Endothelial cell of umbilical vein (primary cell): ENCODE data around the gene ADSS1. TPM values are rescaled to one million over a fixed set of nuclear protein-coding genes. Genes with fewer than 3 reads are reported as not detected.
A peak's percentile ranks its signal among the peaks of the same experiment; 100 is the strongest.

Experiments
- BruUV-seq: library from RNA; stranded (reverse); fragments of 400-500 nt; replicated peaks from 2 replicates; lab custom pipeline; 2021; lab: Mats Ljungman, UMichigan
- CTCF ChIA-PET: fragments of 300-600, 350-600 bp; sonication (Branson Sonifier 250); formaldehyde crosslinking; loops from one replicate; lab custom pipeline; 2021; ENCODE audit warnings: antibody characterized with exemption, inconsistent platforms; lab: Charles Lee
- POLR2A ChIA-PET: fragments of 300-600, 350-600 bp; sonication (Branson Sonifier 250); formaldehyde crosslinking; loops from one replicate; lab custom pipeline; 2021; ENCODE audit warnings: antibody characterized with exemption, inconsistent platforms; lab: Charles Lee
- DNase-seq: peaks from one replicate; pipeline ENCODE4 v3.0.0-alpha.2; 2011; ENCODE audit warnings: low read depth, low spot score
- FAIRE-seq: peaks from 2 replicates; lab custom pipeline; 2011; peaks lifted over from hg19 to GRCh38; lab: Jason Lieb, UNC
- H2AFZ ChIP-seq: 2 replicates; pipeline ENCODE4 v1.6.0; 2012; ENCODE audit warnings: low read depth, low read length, control low read depth, inconsistent platforms
- H3K27ac ChIP-seq: 2 replicates; pipeline ENCODE4 v1.5.1; 2011; ENCODE audit warnings: low read depth, mild to moderate bottlenecking, control low read depth, low read length, moderate library complexity; ENCODE audit not compliant: insufficient read depth
- H3K27me3 ChIP-seq, 2 experiments: 2 replicates each; pipeline versions ENCODE4 v1.6.0 to v1.6.1; 2011; ENCODE audit warnings: low read length in 2 of 2, mixed read lengths in 1 of 2; ENCODE audit not compliant: control insufficient read depth in 2 of 2, insufficient read depth in 2 of 2
- H3K36me3 ChIP-seq, 2 experiments: 2 replicates in 1 of 2; 3 replicates in 1 of 2; pipeline ENCODE4 v1.5.1; 2011; ENCODE audit warnings: low read length in 2 of 2, mild to moderate bottlenecking in 1 of 2, moderate library complexity in 1 of 2; ENCODE audit not compliant: control insufficient read depth in 2 of 2, insufficient read depth in 2 of 2; ENCODE audit errors: extremely low read depth in 1 of 2
- H3K4me1 ChIP-seq: 3 replicates; pipeline ENCODE4 v1.5.1; 2011; ENCODE audit warnings: mild to moderate bottlenecking, low read length; ENCODE audit not compliant: control insufficient read depth, insufficient read depth; ENCODE audit errors: extremely low read depth
- H3K4me2 ChIP-seq: 2 replicates; pipeline ENCODE4 v1.6.1; 2011; ENCODE audit warnings: low read length, control low read depth, mixed read lengths; ENCODE audit not compliant: insufficient read depth
- H3K4me3 ChIP-seq, 3 experiments: fragments of 200-600 bp in 1 of 3; sonication (generic), shearing (Covaris generic) in 1 of 3; replicated peaks in 1 of 3; 2 replicates each; pipeline ENCODE4 v1.5.1; 2011 to 2016; ENCODE audit warnings: control low read depth in 3 of 3, low read length in 3 of 3, mild to moderate bottlenecking in 2 of 3, inconsistent platforms in 1 of 3, low read depth in 1 of 3, moderate library complexity in 1 of 3; ENCODE audit not compliant: insufficient read depth in 1 of 3
- H3K79me2 ChIP-seq: 2 replicates; pipeline ENCODE4 v1.6.0; 2012; ENCODE audit warnings: low read length, inconsistent platforms; ENCODE audit not compliant: control insufficient read depth, insufficient read depth
- H3K9ac ChIP-seq: replicated peaks from 2 replicates; pipeline ENCODE3; 2011; ENCODE audit warnings: low read length, control low read depth; ENCODE audit not compliant: insufficient read depth; ENCODE audit errors: extremely low read depth
- H3K9me1 ChIP-seq: replicated peaks from 3 replicates; pipeline ENCODE4 v1.6.0; 2011; ENCODE audit warnings: mild to moderate bottlenecking, low read length; ENCODE audit not compliant: control insufficient read depth, insufficient read depth; ENCODE audit errors: extremely low read depth
- H3K9me3 ChIP-seq: replicated peaks from 2 replicates; pipeline ENCODE4 v1.5.1; 2012; ENCODE audit warnings: low read length, inconsistent platforms; ENCODE audit not compliant: control insufficient read depth, insufficient read depth
- H4K20me1 ChIP-seq: replicated peaks from 2 replicates; pipeline ENCODE3; 2011; ENCODE audit warnings: mild to moderate bottlenecking, low read length; ENCODE audit not compliant: control insufficient read depth, insufficient read depth; ENCODE audit errors: extremely low read depth
- EZH2 ChIP-seq: IDR thresholded peaks from 2 replicates; pipeline ENCODE4 v1.6.1; 2012; ENCODE audit warnings: borderline replicate concordance, low read depth, mild to moderate bottlenecking, moderate library complexity, low read length, inconsistent platforms; ENCODE audit not compliant: severe bottlenecking
- FOS ChIP-seq: IDR thresholded peaks from 2 replicates; pipeline ENCODE4 v1.6.1; 2011; ENCODE audit warnings: mild to moderate bottlenecking, low read length, moderate library complexity, borderline replicate concordance; ENCODE audit not compliant: insufficient read depth
- GATA2 ChIP-seq: IDR thresholded peaks from 2 replicates; pipeline ENCODE4 v1.7.0; 2011; ENCODE audit warnings: low read depth, mild to moderate bottlenecking, moderate library complexity, mixed read lengths, low read length; ENCODE audit not compliant: insufficient read length, insufficient read depth
- JUN ChIP-seq: IDR thresholded peaks from 2 replicates; pipeline ENCODE4 v1.6.1; 2011; ENCODE audit warnings: borderline replicate concordance, low read depth; ENCODE audit not compliant: insufficient read length, insufficient read depth
- POLR2A ChIP-seq: IDR thresholded peaks from 2 replicates; pipeline ENCODE4 v1.6.1; 2012; ENCODE audit warnings: low read depth, mild to moderate bottlenecking, control low read depth, low read length
- POLR2AphosphoS5 ChIP-seq: IDR thresholded peaks from 2 replicates; pipeline ENCODE4 v1.6.1; 2012; ENCODE audit warnings: low read depth, mild to moderate bottlenecking, control low read depth, low read length, moderate library complexity; ENCODE audit not compliant: insufficient read depth
- dilution Hi-C: fragments of 300-500 bp; cut with MboI; formaldehyde crosslinking; loops from one replicate; pipeline ENCODE4 v1.15.0; 2019; ENCODE audit warnings: low sequenced_read_pairs; ENCODE audit not compliant: extremely low pct_ligation_motif_present
- intact Hi-C: fragments of 100-400 bp; cut with micrococcal nuclease; formaldehyde crosslinking; loops from one replicate; pipeline ENCODE4 v1.10.0; 2022
- polyA plus RNA-seq, 4 experiments: library from polyadenylated mRNA; depleted of rRNA in 3 of 4; stranded (reverse) in 3 of 4; unstranded in 1 of 4; fragments of >200 nt; gene quantifications; 2 replicates each; pipeline versions ENCODE4 v1.2.1 to v1.2.3, GENCODE V29; 2011 to 2012; ENCODE audit warnings: missing spikeins in 1 of 4
- total RNA-seq: library from RNA; stranded (reverse); gene quantifications from 2 replicates; pipeline ENCODE4 v1.2.3, GENCODE V29; 2021
- TF ChIP-seq, protein P1 (sequence below), 2 donors: IDR thresholded peaks; 1 replicate in 1 of 2; 2 replicates in 1 of 2; pipeline ENCODE4 v1.5.1; 2011; ENCODE audit warnings: low read length in 2 of 2, mild to moderate bottlenecking in 2 of 2, moderate library complexity in 2 of 2, control low read depth in 1 of 2, inconsistent platforms in 1 of 2, low read depth in 1 of 2; ENCODE audit not compliant: insufficient read depth in 1 of 2; ENCODE audit errors: extremely low read depth in 1 of 2

ADSS1 gene
- total and polyA plus RNA-seq, 2 donors (not counting 3 experiments of a cell fraction or from before 2014, with no cell fraction given): 1.9 TPM

GRCh38 chr14:104732931-104733681 lies 9.1 kb downstream of the ADSS1 start:
- no peaks in the 10 kb centered on the region for H3K36me3 ChIP-seq
- H3K9me1 ChIP-seq: no peaks in the 10 kb centered on the region
- dilution Hi-C loops: no loop called here
- H3K27ac ChIP-seq: no peak overlapping the region
- H4K20me1 ChIP-seq: no peaks in the 10 kb centered on the region
- BruUV-seq: no TSS peak
- H3K9me3 ChIP-seq: no peaks in the 10 kb centered on the region
- intact Hi-C loops: no loop called here
- no peak overlapping the region for H3K4me3 ChIP-seq
- no peak overlapping the region for H3K9ac ChIP-seq
- H3K79me2 ChIP-seq: no peaks in the 10 kb centered on the region
- ChIA-PET CTCF (interaction anchor here (0.5 kb wide), 1 partner anchor 10 kb away, joined by 3 read pairs; no protein-coding TSS in a partner anchor), POLR2A (no interaction called here)
- H2AFZ ChIP-seq: peak overlapping the region; percentile 28
- DNase-seq (no peak), FAIRE-seq (no peak)
- no peaks in the 10 kb centered on the region for H3K27me3 ChIP-seq
- peaks cover 19% of the 10 kb centered on the region for H3K4me1 ChIP-seq
- H3K4me2 ChIP-seq: no peak overlapping the region
- TF ChIP-seq POLR2A (no peak), POLR2AphosphoS5 (no peak)
- TF ChIP-seq, protein P1, sequence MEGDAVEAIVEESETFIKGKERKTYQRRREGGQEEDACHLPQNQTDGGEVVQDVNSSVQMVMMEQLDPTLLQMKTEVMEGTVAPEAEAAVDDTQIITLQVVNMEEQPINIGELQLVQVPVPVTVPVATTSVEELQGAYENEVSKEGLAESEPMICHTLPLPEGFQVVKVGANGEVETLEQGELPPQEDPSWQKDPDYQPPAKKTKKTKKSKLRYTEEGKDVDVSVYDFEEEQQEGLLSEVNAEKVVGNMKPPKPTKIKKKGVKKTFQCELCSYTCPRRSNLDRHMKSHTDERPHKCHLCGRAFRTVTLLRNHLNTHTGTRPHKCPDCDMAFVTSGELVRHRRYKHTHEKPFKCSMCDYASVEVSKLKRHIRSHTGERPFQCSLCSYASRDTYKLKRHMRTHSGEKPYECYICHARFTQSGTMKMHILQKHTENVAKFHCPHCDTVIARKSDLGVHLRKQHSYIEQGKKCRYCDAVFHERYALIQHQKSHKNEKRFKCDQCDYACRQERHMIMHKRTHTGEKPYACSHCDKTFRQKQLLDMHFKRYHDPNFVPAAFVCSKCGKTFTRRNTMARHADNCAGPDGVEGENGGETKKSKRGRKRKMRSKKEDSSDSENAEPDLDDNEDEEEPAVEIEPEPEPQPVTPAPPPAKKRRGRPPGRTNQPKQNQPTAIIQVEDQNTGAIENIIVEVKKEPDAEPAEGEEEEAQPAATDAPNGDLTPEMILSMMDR (IDR thresholded peaks at IDR 0.05; ENCODE audit: extremely low read depth in 1 of 2, insufficient read depth in 1 of 2, low read depth in 1 of 2, low read length in 2 of 2): no peak

DNA sequence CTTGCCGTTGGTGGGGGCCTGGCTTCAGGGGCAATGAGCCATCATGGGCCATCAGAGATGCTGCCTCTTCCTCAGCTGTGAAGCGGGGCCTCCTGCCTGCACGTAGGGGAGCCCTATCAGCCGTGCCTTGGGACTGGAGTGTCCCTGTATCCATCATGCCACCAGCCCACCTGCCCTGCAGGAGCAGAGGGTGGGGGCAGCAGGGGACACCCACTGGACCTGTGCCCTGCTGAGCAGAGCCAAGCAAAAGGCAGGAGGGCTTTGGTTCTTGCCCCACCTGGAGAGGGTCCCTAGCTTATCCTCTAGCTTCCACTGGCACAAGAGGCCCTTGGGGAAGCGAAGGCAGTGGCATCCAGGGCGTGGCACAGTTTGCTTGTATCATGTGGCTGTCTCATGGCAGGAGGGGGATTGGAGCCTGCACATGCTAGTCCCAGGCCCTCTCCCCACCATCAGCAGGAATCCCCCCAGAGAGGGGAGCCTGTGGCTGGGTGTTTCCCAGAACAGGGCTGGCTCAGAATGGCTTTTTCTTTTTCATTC lies 10.1 kb downstream of the ADSS1 start:
- TF ChIP-seq FOS (no peak), GATA2 (no peak), POLR2A (no peak), JUN (no peak), EZH2 (no peak)
- TF ChIP-seq, protein P1 (IDR thresholded peaks at IDR 0.05; ENCODE audit: extremely low read depth in 1 of 2, insufficient read depth in 1 of 2, low read depth in 1 of 2, low read length in 2 of 2): no peak
- no TSS peak for BruUV-seq
- Histone ChIP-seq H3K4me1 (peaks cover 19% of the 10 kb centered on the region), H2AFZ (no peak overlapping the region), H3K9me3 (no peaks in the 10 kb centered on the region), H3K4me2 (no peak overlapping the region), H3K27ac (no peak overlapping the region), H4K20me1 (no peaks in the 10 kb centered on the region), H3K9ac (no peak overlapping the region), H3K27me3 (no peaks in the 10 kb centered on the region), H3K36me3 (no peaks in the 10 kb centered on the region), H3K79me2 (no peaks in the 10 kb centered on the region), H3K9me1 (no peaks in the 10 kb centered on the region), H3K4me3 (no peak overlapping the region)
- CTCF ChIA-PET: interaction anchor here (0.9 to 1.5 kb wide), 2 partner anchors 9 to 27 kb away, joined by 3 to 5 read pairs; no protein-coding TSS in a partner anchor
- intact Hi-C loops: no loop called here
- dilution Hi-C loops: no loop called here
- DNase-seq: no peak
- POLR2A ChIA-PET: no interaction called here
- FAIRE-seq: no peak
